ENCODE measurements around the gene CTPS2.
"Not testable (repeated sequence)": the region's sequence is repeated elsewhere in the genome, so short reads cannot be mapped to it uniquely, and the experiment has no call there.

Gene CTPS2

GRCh38 chrX:16603822-16604221 lies 108.6 kb downstream of the CTPS2 start:
- DNase-seq (ENCODE audit: low read depth in 2 of 2) = no peak

- DNase-seq (ENCODE audit: low read depth in 2 of 2) = not testable (repeated sequence)
These were observed 109.2 kb downstream of the CTPS2 start for GRCh38 chrX:16603235-16603634.

GRCh38 chrX:16601885-16602284 lies 110.6 kb downstream of the CTPS2 start:
- DNase-seq (ENCODE audit: low read depth in 2 of 2) = no peak

GRCh38 chrX:16594490-16594889 lies 118.0 kb downstream of the CTPS2 start:
- no peak for DNase-seq (ENCODE audit: low read depth in 2 of 2)

GRCh38 chrX:16593801-16594200 lies 118.7 kb downstream of the CTPS2 start:
- no peak for DNase-seq (ENCODE audit: low read depth in 2 of 2)

- DNase-seq (ENCODE audit: low read depth in 2 of 2) = no peak
These were observed 120.2 kb downstream of the CTPS2 start for GRCh38 chrX:16592194-16592770.

GRCh38 chrX:16589826-16590225 lies 122.6 kb downstream of the CTPS2 start:
- DNase-seq (ENCODE audit: low read depth in 2 of 2) = no peak

- no peak for DNase-seq (ENCODE audit: low read depth in 2 of 2)
These were observed 123.3 kb downstream of the CTPS2 start for GRCh38 chrX:16589211-16589610.

GRCh38 chrX:16588266-16588665 lies 124.2 kb downstream of the CTPS2 start:
- no peak for DNase-seq (ENCODE audit: low read depth in 2 of 2)

- DNase-seq (ENCODE audit: low read depth in 2 of 2) = no peak
These were observed 124.6 kb downstream of the CTPS2 start for GRCh38 chrX:16587836-16588235.

GRCh38 chrX:16586377-16587112 lies 125.9 kb downstream of the CTPS2 start:
- no peak for DNase-seq (ENCODE audit: low read depth in 2 of 2)

- DNase-seq (ENCODE audit: low read depth in 2 of 2) = no peak
These were observed 126.7 kb downstream of the CTPS2 start for GRCh38 chrX:16585486-16586376.

- DNase-seq (ENCODE audit: low read depth in 2 of 2) = not testable (repeated sequence)
These were observed 132.3 kb downstream of the CTPS2 start for GRCh38 chrX:16580004-16580797.

- no peak for DNase-seq (ENCODE audit: low read depth in 2 of 2)
These were observed 133.0 kb downstream of the CTPS2 start for GRCh38 chrX:16579517-16579916.

- DNase-seq (ENCODE audit: low read depth in 2 of 2) = no peak
These were observed 134.3 kb downstream of the CTPS2 start for GRCh38 chrX:16578218-16578617.

GRCh38 chrX:16577483-16578029 lies 134.9 kb downstream of the CTPS2 start:
- no peak for DNase-seq (ENCODE audit: low read depth in 2 of 2)

GRCh38 chrX:16575388-16575787 lies 137.1 kb downstream of the CTPS2 start:
- DNase-seq (ENCODE audit: low read depth in 2 of 2) = not testable (repeated sequence)

- no peak for DNase-seq (ENCODE audit: low read depth in 2 of 2)
These were observed 138.7 kb downstream of the CTPS2 start for GRCh38 chrX:16573781-16574180.

GRCh38 chrX:16567681-16568080 lies 144.8 kb downstream of the CTPS2 start:
- DNase-seq (ENCODE audit: low read depth in 2 of 2) = no peak

GRCh38 chrX:16566571-16566970 lies 145.9 kb downstream of the CTPS2 start:
- no peak for DNase-seq (ENCODE audit: low read depth in 2 of 2)

GRCh38 chrX:16560173-16560572 lies 152.3 kb downstream of the CTPS2 start:
- no peak for DNase-seq (ENCODE audit: low read depth in 2 of 2)

Data from stimulated activated CD8-positive, alpha-beta memory T cell treated with anti-CD3 and anti-CD28 coated beads, Interleukin-7, amount 100 ng/mL, for 1 hour (primary cell).